ENCODE results near the gene JUND. TPM values are rescaled to one million over a fixed set of nuclear protein-coding genes. Genes with fewer than 3 reads are reported as not detected.

Gene JUND
- total and polyA plus RNA-seq, 2 of the 4 experiments (the other 2 are of a cell fraction): 14.2 to 77.2 TPM

Small RNA genes within 50 kb of the gene (microRNA-seq; reads per million reads assigned to microRNA genes)
- gene MIR3188 (ENCODE audit: insufficient read depth in 1 of 2, insufficient read length in 1 of 2, unreplicated experiment in 1 of 2) (0.37 to 7.2 reads per million in 2 experiments), gene RPL39P38 (ENCODE audit: insufficient read depth, insufficient read length) (not detected)

Small RNA genes within 50 kb of the gene (small RNA-seq; reads per million reads assigned to genes)
- gene MIR3188: 0 reads per million in 5 experiments
- gene RPL39P38: 0 reads per million in 5 experiments

Other genes starting within 250 kb of the JUND start
- not detected in 2 replicates for gene IL12RB1, start 194.7 kb downstream of the JUND start, total RNA-seq (2012; rRNA removed)
- gene IL12RB1, start 194.7 kb downstream of the JUND start, polyA plus RNA-seq (2012; rRNA removed): not detected in 2 replicates
- gene MAST3, start 183.8 kb downstream of the JUND start, total RNA-seq (2012; rRNA removed): 1.3 and 1.4 TPM in 2 replicates
- 3.9 and 4.3 TPM in 2 replicates for gene MAST3, start 183.8 kb downstream of the JUND start, polyA plus RNA-seq (2012; rRNA removed)
- gene PIK3R2, start 128.5 kb downstream of the JUND start, total RNA-seq (2012; rRNA removed): 8.9 and 12.2 TPM in 2 replicates
- 25.1 and 27.7 TPM in 2 replicates for gene PIK3R2, start 128.5 kb downstream of the JUND start, polyA plus RNA-seq (2012; rRNA removed)
- gene IFI30, start 107.8 kb downstream of the JUND start, total RNA-seq (2012; rRNA removed): 1.1 and 2.3 TPM in 2 replicates
- 2.3 and 4.0 TPM in 2 replicates for gene IFI30, start 107.8 kb downstream of the JUND start, polyA plus RNA-seq (2012; rRNA removed)
- gene MPV17L2, start 88.4 kb downstream of the JUND start, total RNA-seq (2012; rRNA removed): 7.2 TPM in 2 replicates
- 19.5 and 22.5 TPM in 2 replicates for gene MPV17L2, start 88.4 kb downstream of the JUND start, polyA plus RNA-seq (2012; rRNA removed)
- gene RAB3A, start 77.6 kb downstream of the JUND start, total RNA-seq (2012; rRNA removed): 2.8 and 3.0 TPM in 2 replicates
- gene RAB3A, start 77.6 kb downstream of the JUND start, polyA plus RNA-seq (2012; rRNA removed): 13.4 and 13.6 TPM in 2 replicates
- 0.18 TPM in 1 of 2 replicates, not detected in the other for gene PDE4C, start 55.2 kb downstream of the JUND start, total RNA-seq (2012; rRNA removed)
- 0.22 and 0.24 TPM in 2 replicates for gene PDE4C, start 55.2 kb downstream of the JUND start, polyA plus RNA-seq (2012; rRNA removed)
- gene IQCN, start 7.2 kb downstream of the JUND start, total RNA-seq (2012; rRNA removed): 0.18 and 0.28 TPM in 2 replicates
- gene IQCN, start 7.2 kb downstream of the JUND start, polyA plus RNA-seq (2012; rRNA removed): 0.60 and 0.67 TPM in 2 replicates
- gene LSM4, start 41.5 kb upstream of the JUND start, total RNA-seq (2012; rRNA removed): 44.8 and 88.0 TPM in 2 replicates
- 118 and 157 TPM in 2 replicates for gene LSM4, start 41.5 kb upstream of the JUND start, polyA plus RNA-seq (2012; rRNA removed)
- 11.1 and 14.3 TPM in 2 replicates for gene PGPEP1, start 59.0 kb upstream of the JUND start, total RNA-seq (2012; rRNA removed)
- gene PGPEP1, start 59.0 kb upstream of the JUND start, polyA plus RNA-seq (2012; rRNA removed): 11.8 and 13.3 TPM in 2 replicates
- 5.6 and 10.3 TPM in 2 replicates for gene GDF15, start 104.5 kb upstream of the JUND start, total RNA-seq (2012; rRNA removed)
- gene GDF15, start 104.5 kb upstream of the JUND start, polyA plus RNA-seq (2012; rRNA removed): 43.5 and 49.8 TPM in 2 replicates
- gene LRRC25, start 116.0 kb upstream of the JUND start, total RNA-seq (2012; rRNA removed): not detected in 2 replicates
- gene LRRC25, start 116.0 kb upstream of the JUND start, polyA plus RNA-seq (2012; rRNA removed): 0.03 TPM in 1 of 2 replicates, not detected in the other
- gene SSBP4, start 137.8 kb upstream of the JUND start, total RNA-seq (2012; rRNA removed): 13.3 and 14.9 TPM in 2 replicates
- 39.7 and 48.1 TPM in 2 replicates for gene SSBP4, start 137.8 kb upstream of the JUND start, polyA plus RNA-seq (2012; rRNA removed)
- 3.4 and 3.9 TPM in 2 replicates for gene ISYNA1, start 156.5 kb upstream of the JUND start, total RNA-seq (2012; rRNA removed)
- gene ISYNA1, start 156.5 kb upstream of the JUND start, polyA plus RNA-seq (2012; rRNA removed): 24.7 and 29.4 TPM in 2 replicates
- gene ELL, start 240.4 kb upstream of the JUND start, total RNA-seq (2012; rRNA removed): 6.3 and 6.7 TPM in 2 replicates
- gene ELL, start 240.4 kb upstream of the JUND start, polyA plus RNA-seq (2012; rRNA removed): 13.1 and 15.0 TPM in 2 replicates